HL-60 (cell line): Measurements from ENCODE around the gene FANCC.

Source experiments
- CTCF ChIP-seq: IDR thresholded peaks from one replicate; pipeline ENCODE4 v1.5.1; 2011; ENCODE audit warnings: low read length, control low read depth, inconsistent platforms; ENCODE audit not compliant: insufficient read depth
- POLR2AphosphoS5 ChIP-seq: IDR thresholded peaks from 2 replicates; pipeline ENCODE4 v1.6.1; 2012; ENCODE audit warnings: low read depth

GRCh38 chr9:95239071-95239470 lies 78.4 kb downstream of the FANCC start:
- TF ChIP-seq CTCF (no peak), POLR2AphosphoS5 (no peak)
